GM13976 (cell line): ENCODE measurements around the gene HDGF.

Experiments used
- DNase-seq: peaks from one replicate; pipeline ENCODE4 v3.0.0; 2012; ENCODE audit warnings: low spot score
- in situ Hi-C: fragments of 300-500 bp; cut with MboI; formaldehyde crosslinking; loops from one replicate; pipeline ENCODE4 v1.12.0; 2022; ENCODE audit warnings: low sequenced_read_pairs, mixed read lengths, inconsistent platforms; ENCODE audit not compliant: unreplicated experiment
- TF ChIP-seq, protein P1 (sequence below): IDR thresholded peaks from 2 replicates; pipeline ENCODE4 v1.5.1; 2012; ENCODE audit warnings: borderline replicate concordance, mild to moderate bottlenecking; ENCODE audit not compliant: insufficient read depth; ENCODE audit errors: extremely low read depth, missing control alignments, control extremely low read depth

HDGF gene

DNA sequence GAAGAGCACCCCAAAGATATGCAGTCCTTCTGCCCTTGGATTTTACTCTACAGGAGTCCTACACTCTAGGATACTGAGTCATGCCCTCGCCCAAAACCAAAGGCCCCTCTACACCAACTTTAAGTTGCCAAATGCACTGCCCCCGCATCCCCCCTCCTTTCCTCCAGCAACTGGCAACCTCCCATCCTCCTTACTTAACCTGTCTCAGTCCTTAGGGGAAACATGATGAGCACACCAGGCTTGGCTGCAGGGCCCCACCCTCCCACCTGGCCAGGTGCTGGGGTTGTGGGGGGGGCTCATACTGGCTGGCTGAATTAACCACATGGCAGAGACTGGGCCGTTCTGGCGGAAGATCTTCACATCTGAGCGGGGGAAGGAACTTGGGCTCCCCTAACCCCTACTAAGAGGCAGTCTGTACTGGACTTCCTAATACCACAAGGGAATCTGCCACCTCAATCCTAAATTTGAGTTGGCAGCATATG lies 1.2 kb downstream of the HDGF start:
- in situ Hi-C loops: no loop called here
- TF ChIP-seq, protein P1, sequence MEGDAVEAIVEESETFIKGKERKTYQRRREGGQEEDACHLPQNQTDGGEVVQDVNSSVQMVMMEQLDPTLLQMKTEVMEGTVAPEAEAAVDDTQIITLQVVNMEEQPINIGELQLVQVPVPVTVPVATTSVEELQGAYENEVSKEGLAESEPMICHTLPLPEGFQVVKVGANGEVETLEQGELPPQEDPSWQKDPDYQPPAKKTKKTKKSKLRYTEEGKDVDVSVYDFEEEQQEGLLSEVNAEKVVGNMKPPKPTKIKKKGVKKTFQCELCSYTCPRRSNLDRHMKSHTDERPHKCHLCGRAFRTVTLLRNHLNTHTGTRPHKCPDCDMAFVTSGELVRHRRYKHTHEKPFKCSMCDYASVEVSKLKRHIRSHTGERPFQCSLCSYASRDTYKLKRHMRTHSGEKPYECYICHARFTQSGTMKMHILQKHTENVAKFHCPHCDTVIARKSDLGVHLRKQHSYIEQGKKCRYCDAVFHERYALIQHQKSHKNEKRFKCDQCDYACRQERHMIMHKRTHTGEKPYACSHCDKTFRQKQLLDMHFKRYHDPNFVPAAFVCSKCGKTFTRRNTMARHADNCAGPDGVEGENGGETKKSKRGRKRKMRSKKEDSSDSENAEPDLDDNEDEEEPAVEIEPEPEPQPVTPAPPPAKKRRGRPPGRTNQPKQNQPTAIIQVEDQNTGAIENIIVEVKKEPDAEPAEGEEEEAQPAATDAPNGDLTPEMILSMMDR: no peak
- DNase-seq: peak; percentile 37

DNA sequence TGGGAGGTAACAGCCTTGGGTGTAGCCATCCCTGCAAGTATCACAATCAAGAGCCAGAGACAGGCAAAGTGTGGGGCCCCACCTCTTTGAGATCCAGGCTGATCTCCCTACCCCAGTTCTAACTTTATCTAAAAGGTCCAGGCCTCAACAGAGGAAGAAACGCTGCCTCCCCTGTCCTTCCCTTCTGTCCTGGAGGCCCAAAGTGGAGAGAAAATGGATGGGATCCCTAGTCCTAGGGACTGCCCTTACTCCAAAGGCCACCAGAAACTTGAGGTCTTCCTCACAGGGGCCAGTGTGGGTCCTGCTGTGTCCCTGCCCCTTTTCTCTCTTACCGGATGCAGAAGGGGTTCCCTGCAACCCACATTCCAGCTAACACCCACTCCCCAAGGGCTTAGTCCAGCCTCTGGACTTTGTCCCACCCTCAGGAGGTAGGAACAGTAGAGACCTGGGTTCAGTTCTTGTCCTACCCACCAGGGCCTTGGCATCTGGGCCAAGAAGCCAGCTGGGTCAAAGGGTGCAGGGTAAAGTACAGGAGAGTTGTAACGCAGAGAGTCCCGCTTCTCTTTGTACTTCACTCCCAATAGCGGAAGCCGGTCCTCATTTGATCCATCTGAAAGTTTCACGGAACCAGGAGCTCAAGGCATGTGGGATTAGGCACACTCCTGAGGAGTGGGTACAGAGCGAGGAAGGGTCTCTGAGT lies 1.9 kb downstream of the HDGF start:
- TF ChIP-seq, protein P1: no peak

DNA sequence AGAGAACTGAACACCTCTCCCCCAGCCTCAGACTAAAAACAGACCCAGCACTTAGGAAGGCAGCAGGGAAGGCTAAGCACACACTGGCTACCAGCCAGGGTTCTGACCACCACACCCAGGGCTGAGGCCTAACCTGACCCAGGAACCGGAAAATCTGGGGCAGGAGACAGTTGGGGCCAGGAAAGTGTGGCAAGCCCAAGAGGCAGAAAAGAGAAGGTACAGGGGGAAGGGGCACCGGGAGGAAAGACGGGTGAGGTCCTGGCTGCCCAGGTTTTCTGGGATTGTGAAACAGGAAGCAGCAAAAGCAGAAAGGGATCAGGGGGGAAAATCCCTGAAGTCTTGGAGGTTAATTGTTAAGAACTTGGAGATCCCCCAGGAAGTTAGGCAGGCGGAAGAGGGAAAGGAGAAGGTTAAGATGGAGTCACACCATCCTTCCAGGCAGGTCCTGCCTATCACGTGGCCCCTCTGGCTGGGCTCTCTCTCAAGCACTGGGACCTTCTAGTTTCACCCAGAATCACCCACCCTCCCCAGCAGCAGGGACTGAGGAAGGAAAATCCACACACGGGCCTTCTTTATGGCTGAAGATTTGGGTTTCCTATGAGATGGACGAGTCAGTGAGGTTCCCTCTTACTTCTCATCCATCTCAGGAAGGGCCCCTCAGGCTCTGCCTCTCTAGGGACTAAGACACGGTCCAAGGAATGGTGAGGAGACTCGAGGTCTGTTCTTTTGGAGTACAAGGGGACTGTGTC lies 2.6 kb downstream of the HDGF start:
- in situ Hi-C loops: no loop called here
- no peak for DNase-seq
- TF ChIP-seq, protein P1: no peak

More for the DNA sequence above, 1.9 kb downstream of the HDGF start:
- DNase-seq: no peak
- in situ Hi-C loops: no loop called here

DNA sequence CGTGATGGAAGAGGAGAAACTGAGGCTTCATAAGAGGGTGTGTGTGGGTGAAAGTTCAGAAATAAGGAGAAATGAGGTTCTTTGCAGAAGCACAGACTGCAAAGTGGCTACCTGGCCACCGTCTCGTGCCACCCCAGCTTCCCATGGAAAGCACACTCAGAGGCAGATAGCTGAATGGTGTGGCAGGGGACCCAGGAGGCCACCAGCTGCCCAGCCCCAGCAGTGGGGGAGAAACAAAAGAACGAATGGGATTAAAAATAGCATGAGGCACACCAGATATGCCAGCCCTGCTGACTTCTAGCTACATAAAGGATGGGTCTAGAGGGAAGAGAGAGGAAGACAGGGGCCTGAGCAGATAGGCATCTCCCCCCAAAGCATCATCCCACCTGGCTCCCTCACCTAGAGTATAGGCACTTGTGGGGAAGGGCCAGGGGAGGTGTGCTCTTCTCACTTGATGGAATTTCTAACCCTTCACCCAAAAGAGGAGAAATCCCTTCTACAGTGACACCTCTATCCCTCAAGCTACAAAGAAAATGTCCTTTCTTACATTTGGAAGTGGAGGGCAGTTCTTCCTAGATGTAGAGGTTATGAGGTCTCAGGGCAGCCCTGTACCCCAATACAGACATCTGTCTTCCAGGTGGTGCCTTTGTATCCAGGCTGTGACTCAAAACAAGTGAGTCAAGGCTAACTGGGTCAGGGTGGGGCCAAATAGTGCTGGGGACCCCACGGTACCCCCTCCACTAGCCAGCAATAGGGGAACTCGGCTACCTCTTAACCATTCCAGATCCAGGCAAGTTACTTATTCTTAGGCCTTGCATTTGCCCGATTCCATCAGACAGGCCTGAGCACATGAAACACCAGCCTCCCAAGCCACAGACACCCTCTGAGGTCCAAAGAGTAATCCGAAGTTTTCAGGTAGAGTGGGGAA lies 3.5 kb downstream of the HDGF start:
- in situ Hi-C loops: no loop called here
- TF ChIP-seq, protein P1: no peak
- DNase-seq: no peak

DNA sequence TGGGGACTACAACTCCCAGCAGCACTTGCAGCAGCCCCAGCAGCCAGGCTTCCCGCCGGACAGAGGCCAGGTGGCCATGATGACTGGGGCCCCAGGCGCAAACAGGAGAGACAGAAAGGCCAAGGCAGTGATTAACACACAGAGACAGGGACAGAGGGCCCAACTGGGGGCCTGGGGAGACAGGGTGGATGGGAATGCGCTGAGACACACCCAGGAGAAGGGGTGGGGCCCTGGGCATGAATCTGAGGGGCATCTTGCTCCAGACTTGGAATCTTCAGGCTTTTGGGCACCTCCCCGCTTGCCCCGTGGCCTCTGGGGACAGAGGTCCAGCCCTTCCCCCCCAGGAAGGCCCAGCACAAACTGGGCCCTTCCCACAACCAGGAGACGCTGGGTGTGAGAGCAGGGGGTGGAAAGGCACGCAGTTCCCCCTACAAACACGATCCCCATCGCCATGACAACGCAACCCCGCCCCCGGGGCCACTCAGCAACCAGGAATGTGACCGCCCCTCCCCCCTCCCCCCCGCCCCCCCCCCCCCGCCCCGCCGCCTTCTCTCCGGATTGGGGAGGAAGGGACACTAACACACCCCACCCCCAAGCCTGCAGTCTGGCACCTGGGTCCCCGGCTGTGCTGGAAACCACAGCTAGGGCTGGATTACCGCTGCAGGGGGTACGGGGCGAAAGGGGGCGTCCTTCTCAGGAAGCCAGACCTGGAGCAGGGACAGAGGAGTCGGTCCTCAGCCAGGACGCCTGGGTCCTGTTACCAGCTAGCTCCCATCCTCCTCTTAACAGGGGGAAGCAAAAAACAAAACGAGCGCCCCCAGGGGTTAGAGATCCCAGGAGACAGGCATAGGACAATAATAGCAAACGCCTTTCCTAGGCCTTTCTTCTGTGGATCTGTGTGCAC lies 4.5 kb downstream of the HDGF start:
- TF ChIP-seq, protein P1: no peak

More for the DNA sequence above, 4.5 kb downstream of the HDGF start:
- peak; percentile 78 for DNase-seq
- in situ Hi-C loops: no loop called here
